ENCODE measurements around the gene MOV10L1. TPM values are rescaled to one million over a fixed set of nuclear protein-coding genes. Genes with fewer than 3 reads are reported as not detected.
A peak's percentile ranks its signal among the peaks of the same experiment; 100 is the strongest.

The MOV10L1 gene
- polyA plus RNA-seq, 3 donors = 0.18 to 0.35 TPM; not detected in 1

GRCh38 chr22:50178871-50179869, 89.4 kb downstream of the MOV10L1 start:
- WGBS (ENCODE audit: insufficient coverage) = 92% methylated on average over 47 of the region's 64 CpGs
- no peak for DNase-seq
- intact Hi-C loops (cut with micrococcal nuclease) = no loop called here
- Histone ChIP-seq H3K4me2 (replicated peaks; ENCODE audit: extremely low read depth, low read length, poor library complexity, severe bottlenecking) (no peak overlapping the region), H4K20me1 (ENCODE audit: insufficient read depth, low read length) (no peaks in the 10 kb centered on the region), H3K4me3 (replicated peaks in 1 of 3; ENCODE audit: low read depth in 2 of 3, low read length in 3 of 3) (no peak overlapping the region), H3K27me3 (ENCODE audit: control insufficient read depth in 2 of 2, insufficient read depth in 2 of 2, low read length in 2 of 2) (peaks cover 0 to 5% of the 10 kb centered on the region in 2 donors), H3K4me1 (ENCODE audit: control insufficient read depth in 1 of 2, insufficient read depth in 2 of 2, low read length in 2 of 2) (peaks cover 7 to 16% of the 10 kb centered on the region in 2 donors), H2AFZ (ENCODE audit: insufficient read depth, low read depth, low read length, poor library complexity, severe bottlenecking) (no peak overlapping the region), H3K36me3 (replicated peaks in 1 of 2; ENCODE audit: control insufficient read depth in 1 of 2, insufficient read depth in 2 of 2, low read length in 2 of 2) (no peaks in the 10 kb centered on the region), H3K9ac (ENCODE audit: insufficient read depth, low read length, poor library complexity, severe bottlenecking) (no peak overlapping the region), H3K27ac (ENCODE audit: low read depth in 1 of 2, low read length in 2 of 2) (no peak overlapping the region), H3K9me3 (replicated peaks in 1 of 2; ENCODE audit: control insufficient read depth in 1 of 2, insufficient read depth in 1 of 2, low read length in 2 of 2) (no peaks in the 10 kb centered on the region), H3K79me2 (ENCODE audit: insufficient read depth, low read length) (no peaks in the 10 kb centered on the region)
- Mint-ChIP-seq H3K9me3 (peaks cover 0 to 9% (median 7%) of the 10 kb centered on the region in 7 donors), H3K4me1 (peaks cover 11% of the 10 kb centered on the region), H3K27me3 (ENCODE audit: low read depth in 3 of 3) (peaks cover 12 to 31% (median 21%) of the 10 kb centered on the region in 3 donors), H3K4me3 (peak overlapping the region in 1 of 2 donors; percentile 29), H3K36me3 (peaks cover 3 to 10% of the 10 kb centered on the region in 2 donors), H3K27ac (no peak overlapping the region)
- no peak for TF ChIP-seq CTCF (IDR thresholded peaks at IDR 0.05)

GRCh38 chr22:50179937-50180726, 90.3 kb downstream of the MOV10L1 start:
- H3K36me3 ChIP-seq (replicated peaks in 1 of 2; ENCODE audit: control insufficient read depth in 1 of 2, insufficient read depth in 2 of 2, low read length in 2 of 2) = no peaks in the 10 kb centered on the region
- H3K27ac ChIP-seq (ENCODE audit: low read depth in 1 of 2, low read length in 2 of 2) = no peak overlapping the region
- no peak overlapping the region for H3K4me2 ChIP-seq (replicated peaks; ENCODE audit: extremely low read depth, low read length, poor library complexity, severe bottlenecking)
- H3K9me3 ChIP-seq (replicated peaks in 1 of 2; ENCODE audit: control insufficient read depth in 1 of 2, insufficient read depth in 1 of 2, low read length in 2 of 2) = no peaks in the 10 kb centered on the region
- Mint-ChIP-seq H3K4me1 (peaks cover 16% of the 10 kb centered on the region), H3K27ac (peak overlapping the region in 1 of 7 donors; percentile 2), H3K9me3 (peaks cover 0 to 9% (median 7%) of the 10 kb centered on the region in 7 donors), H3K36me3 (peaks cover 3 to 10% of the 10 kb centered on the region in 2 donors), H3K4me3 (peak overlapping the region in 1 of 2 donors; percentile 29), H3K27me3 (ENCODE audit: low read depth in 3 of 3) (peaks cover 12 to 28% (median 23%) of the 10 kb centered on the region in 3 donors)
- H4K20me1 ChIP-seq (ENCODE audit: insufficient read depth, low read length) = no peaks in the 10 kb centered on the region
- TF ChIP-seq CTCF (IDR thresholded peaks at IDR 0.05) = no peak
- intact Hi-C loops (cut with micrococcal nuclease) = no loop called here
- H3K79me2 ChIP-seq (ENCODE audit: insufficient read depth, low read length) = peaks cover under 1% of the 10 kb centered on the region
- no peak overlapping the region for H3K9ac ChIP-seq (ENCODE audit: insufficient read depth, low read length, poor library complexity, severe bottlenecking)
- no peak overlapping the region for H3K4me3 ChIP-seq (replicated peaks in 1 of 3; ENCODE audit: low read depth in 2 of 3, low read length in 3 of 3)
- no peak overlapping the region for H2AFZ ChIP-seq (ENCODE audit: insufficient read depth, low read depth, low read length, poor library complexity, severe bottlenecking)
- H3K27me3 ChIP-seq (ENCODE audit: control insufficient read depth in 2 of 2, insufficient read depth in 2 of 2, low read length in 2 of 2) = peaks cover 0 to 5% of the 10 kb centered on the region in 2 donors
- H3K4me1 ChIP-seq (ENCODE audit: control insufficient read depth in 1 of 2, insufficient read depth in 2 of 2, low read length in 2 of 2) = peaks cover 15 to 26% of the 10 kb centered on the region in 2 donors
- no peak for DNase-seq
- WGBS (ENCODE audit: insufficient coverage) = 52% methylated on average over 32 of the region's 39 CpGs

Data from CD14-positive monocyte (primary cell).